GM12878 (cell line): ENCODE measurements around the gene ITPR2. TPM values are rescaled to one million over a fixed set of nuclear protein-coding genes. Genes with fewer than 3 reads are reported as not detected.

Experiments used
- ATAC-seq: fragments of 200-7000 bp; cut with Tn5 transposase; 3 replicates; pipeline ENCODE4 v1.9.1; 2020; ENCODE audit warnings: mild to moderate bottlenecking, moderate library complexity
- BruUV-seq: library from RNA; stranded (reverse); fragments of 400-500 nt; replicated peaks from 2 replicates; lab custom pipeline; 2021; lab: Mats Ljungman, UMichigan
- CTCF ChIA-PET: fragments of 300-600 bp; sonication (Branson Sonifier 250); formaldehyde crosslinking; extraction: SDS; loops from one replicate; lab custom pipeline; 2021; ENCODE audit warnings: inconsistent platforms; lab: Yijun Ruan, JAX
- POLR2A ChIA-PET: fragments of 350-600 bp; formaldehyde crosslinking; extraction: SDS; loops from one replicate; lab custom pipeline; 2021; ENCODE audit warnings: inconsistent platforms; lab: Charles Lee
- RAD21 ChIA-PET: fragments of 300-600 bp; sonication (Branson Sonifier 250); formaldehyde crosslinking; loops from one replicate; lab custom pipeline; 2023; ENCODE audit warnings: antibody characterized with exemption; ENCODE audit not compliant: unreplicated experiment; lab: Charles Lee
- SMC1A ChIA-PET: fragments of 300-600 bp; sonication (Branson Sonifier 250); formaldehyde crosslinking; loops from one replicate; lab custom pipeline; 2023; ENCODE audit not compliant: unreplicated experiment, uncharacterized antibody; lab: Charles Lee
- DNase-seq: peaks from one replicate; pipeline ENCODE4 v3.0.0-alpha.2; 2011; ENCODE audit warnings: low read depth, low spot score
- FAIRE-seq: peaks from 3 replicates; lab custom pipeline; 2011; peaks lifted over from hg19 to GRCh38; lab: Jason Lieb, UNC
- H2AFZ ChIP-seq: 2 replicates; pipeline ENCODE4 v1.6.0; 2011; ENCODE audit warnings: low read depth, low read length, control low read depth; ENCODE audit not compliant: control insufficient read depth
- H3K27ac ChIP-seq: 2 replicates; pipeline ENCODE4 v1.5.1; 2011; ENCODE audit warnings: control low read depth; ENCODE audit not compliant: control insufficient read depth, insufficient read depth
- H3K27me3 ChIP-seq, 2 experiments: replicated peaks in 1 of 2; 2 replicates each; pipeline versions ENCODE4 v1.6.0 to v1.6.1; 2011; ENCODE audit warnings: low read length in 1 of 2; ENCODE audit not compliant: control insufficient read depth in 2 of 2, insufficient read depth in 2 of 2
- H3K36me3 ChIP-seq, 2 experiments: 2 replicates each; pipeline ENCODE4 v1.5.1; 2011; ENCODE audit warnings: low read length in 1 of 2; ENCODE audit not compliant: control insufficient read depth in 2 of 2, insufficient read depth in 2 of 2
- H3K4me1 ChIP-seq: 2 replicates; pipeline ENCODE4 v1.6.1; 2011; ENCODE audit warnings: mild to moderate bottlenecking, low read length, moderate library complexity, mixed read lengths; ENCODE audit not compliant: control insufficient read depth, insufficient read depth
- H3K4me2 ChIP-seq: 2 replicates; pipeline ENCODE4 v1.6.0; 2011; ENCODE audit warnings: control low read depth; ENCODE audit not compliant: control insufficient read depth, insufficient read depth
- H3K4me3 ChIP-seq: fragments of 200-600 bp; sonication (generic); 2 replicates; pipeline ENCODE4 v1.5.1; 2016
- H3K79me2 ChIP-seq: 2 replicates; pipeline ENCODE4 v1.6.0; 2011; ENCODE audit warnings: low read length; ENCODE audit not compliant: control insufficient read depth, insufficient read depth
- H3K9ac ChIP-seq: 2 replicates; pipeline ENCODE4 v1.8.0; 2011; ENCODE audit warnings: low read length, control low read depth, mixed read lengths; ENCODE audit not compliant: control insufficient read depth, insufficient read depth
- H3K9me3 ChIP-seq: replicated peaks from 3 replicates; pipeline ENCODE4 v1.5.1; 2011; ENCODE audit warnings: mild to moderate bottlenecking, low read length; ENCODE audit not compliant: control insufficient read depth, insufficient read depth
- H4K20me1 ChIP-seq: 2 replicates; pipeline ENCODE4 v1.6.0; 2011; ENCODE audit not compliant: control insufficient read depth, insufficient read depth
- CBX3 ChIP-seq: fragments of 200-600 bp; sonication (generic); IDR thresholded peaks from 2 replicates; pipeline ENCODE4 v1.6.1; 2016; ENCODE audit warnings: low read depth, borderline replicate concordance
- CBX5 ChIP-seq: sonication (generic); IDR thresholded peaks from 2 replicates; pipeline ENCODE4 v1.6.1; 2016; ENCODE audit warnings: low read depth, moderate library complexity, mild to moderate bottlenecking, inconsistent platforms
- EGR1 ChIP-seq, 2 experiments: IDR thresholded peaks; 1 replicate in 1 of 2; 2 replicates in 1 of 2; pipeline ENCODE4 v1.6.1; 2011 to 2012; ENCODE audit warnings: low read depth in 2 of 2, low read length in 2 of 2, borderline replicate concordance in 1 of 2, mild to moderate bottlenecking in 1 of 2, moderate library complexity in 1 of 2
- EP300 ChIP-seq, 2 experiments: fragments of 150-350 bp in 1 of 2; IDR thresholded peaks; 2 replicates each; pipeline ENCODE4 v1.6.1; 2011 to 2012; ENCODE audit warnings: low read depth in 2 of 2, low read length in 2 of 2, borderline replicate concordance in 1 of 2, improper control_type of control experiment in 1 of 2, inconsistent platforms in 1 of 2; ENCODE audit not compliant: control insufficient read depth in 1 of 2
- FOXK2 ChIP-seq: fragments of 450-650 bp; IDR thresholded peaks from 2 replicates; pipeline ENCODE4 v1.6.1; 2017; ENCODE audit warnings: mild to moderate bottlenecking, moderate library complexity
- GABPA ChIP-seq: IDR thresholded peaks from 2 replicates; pipeline ENCODE4 v1.6.1; 2014; ENCODE audit warnings: antibody characterized with exemption, low read depth, mild to moderate bottlenecking, inconsistent platforms
- IKZF2 ChIP-seq, 2 experiments: fragments of 450-650 bp; IDR thresholded peaks; 2 replicates each; pipeline ENCODE4 v1.6.1; 2017; ENCODE audit warnings: mild to moderate bottlenecking in 2 of 2, moderate library complexity in 2 of 2
- JUND ChIP-seq: IDR thresholded peaks from 2 replicates; pipeline ENCODE4 v1.6.1; 2012; ENCODE audit warnings: low read depth, mild to moderate bottlenecking, low read length, improper control_type of control experiment, moderate library complexity
- KLF5 ChIP-seq: fragments of 450-650 bp; IDR thresholded peaks from 2 replicates; pipeline ENCODE4 v1.6.1; 2014; ENCODE audit warnings: mild to moderate bottlenecking; ENCODE audit not compliant: partially characterized antibody
- MEF2A ChIP-seq: IDR thresholded peaks from 2 replicates; pipeline ENCODE4 v1.6.1; 2011; ENCODE audit warnings: low read depth, mild to moderate bottlenecking, low read length, moderate library complexity; ENCODE audit not compliant: insufficient read depth
- POLR2AphosphoS5 ChIP-seq: IDR thresholded peaks from 2 replicates; pipeline ENCODE4 v1.6.1; 2011; ENCODE audit warnings: mild to moderate bottlenecking, low read length, inconsistent platforms
- SREBF2 ChIP-seq: IDR thresholded peaks from 2 replicates; pipeline ENCODE4 v1.6.1; 2012; ENCODE audit warnings: mild to moderate bottlenecking, low read length
- STAT1 ChIP-seq: fragments of 450-650 bp; conservative IDR thresholded peaks from 2 replicates; pipeline ENCODE4 v1.6.1; 2014; ENCODE audit warnings: antibody characterized with exemption, mild to moderate bottlenecking
- ZNF384 ChIP-seq: IDR thresholded peaks from 2 replicates; pipeline ENCODE4 v1.6.1; 2012; ENCODE audit warnings: low read depth, mild to moderate bottlenecking, low read length, improper control_type of control experiment, borderline replicate concordance
- in situ Hi-C: fragments of 300-500 bp; cut with MboI; formaldehyde crosslinking; loops from 9 replicates; pipeline ENCODE4 v1.14.3; 2018; ENCODE audit warnings: mixed read lengths
- intact Hi-C: fragments of 100-400 bp; cut with micrococcal nuclease; formaldehyde crosslinking; loops from one replicate; pipeline ENCODE4 v1.14.2; 2022; ENCODE audit not compliant: unreplicated experiment
- polyA plus RNA-seq, 11 experiments: library from polyadenylated mRNA; depleted of rRNA in 4 of 11; unstranded in 6 of 11; stranded (reverse) in 5 of 11; fragments of >200 nt; fragmentation: Nextera tagmentation in 4 of 11; fragmentation: Illumina TruSeq in 1 of 11; extraction: Ambion mirVana in 4 of 11; extraction: Trizol in 1 of 11; gene quantifications; 1 replicate in 1 of 11; 2 replicates in 10 of 11; pipeline versions ENCODE4 v1.2.1 to v1.2.3, GENCODE V29; 2011 to 2016; ENCODE audit warnings: inconsistent platforms in 2 of 11, missing spikeins in 2 of 11, low read depth in 1 of 11
- total RNA-seq, 4 experiments: library from RNA; depleted of rRNA in 3 of 4; stranded (reverse); fragments of >200 nt in 3 of 4; fragmentation: Illumina TruSeq in 1 of 4; extraction: Trizol in 1 of 4; gene quantifications; 2 replicates each; pipeline versions ENCODE4 v1.2.1 to v1.2.3, GENCODE V29; 2013 to 2021
- TF ChIP-seq, protein P1 (sequence below): fragments of 450-650 bp; IDR thresholded peaks from 2 replicates; pipeline ENCODE4 v1.6.1; 2017; ENCODE audit warnings: mild to moderate bottlenecking, moderate library complexity

The ITPR2 gene
- total and polyA plus RNA-seq, 10 of the 15 experiments (the other 5 are each of a cell fraction or from before 2014, with no cell fraction given): 7.5 to 76.2 (median 47.1) TPM

- no peaks in the 10 kb centered on the region for H3K79me2 ChIP-seq
- H3K4me2 ChIP-seq: no peak overlapping the region
- no TSS peak for BruUV-seq
- H3K36me3 ChIP-seq: peaks cover 0 to 4% of the 10 kb centered on the region in 2 experiments; a peak in 2 of 4 replicates
- H3K9ac ChIP-seq: no peak overlapping the region
- no peaks in the 10 kb centered on the region for H4K20me1 ChIP-seq
- H3K4me1 ChIP-seq: no peaks in the 10 kb centered on the region
- no peak overlapping the region for H2AFZ ChIP-seq
- H3K9me3 ChIP-seq: no peaks in the 10 kb centered on the region
- in situ Hi-C loops: no loop called here
- TF ChIP-seq JUND: no peak
- TF ChIP-seq FOXK2: no peak
- no peak for TF ChIP-seq SREBF2
- TF ChIP-seq IKZF2 (IDR thresholded peaks at IDR 0.05): no peak
- TF ChIP-seq KLF5: no peak
- no peak for TF ChIP-seq ZNF384
- TF ChIP-seq, protein P1, sequence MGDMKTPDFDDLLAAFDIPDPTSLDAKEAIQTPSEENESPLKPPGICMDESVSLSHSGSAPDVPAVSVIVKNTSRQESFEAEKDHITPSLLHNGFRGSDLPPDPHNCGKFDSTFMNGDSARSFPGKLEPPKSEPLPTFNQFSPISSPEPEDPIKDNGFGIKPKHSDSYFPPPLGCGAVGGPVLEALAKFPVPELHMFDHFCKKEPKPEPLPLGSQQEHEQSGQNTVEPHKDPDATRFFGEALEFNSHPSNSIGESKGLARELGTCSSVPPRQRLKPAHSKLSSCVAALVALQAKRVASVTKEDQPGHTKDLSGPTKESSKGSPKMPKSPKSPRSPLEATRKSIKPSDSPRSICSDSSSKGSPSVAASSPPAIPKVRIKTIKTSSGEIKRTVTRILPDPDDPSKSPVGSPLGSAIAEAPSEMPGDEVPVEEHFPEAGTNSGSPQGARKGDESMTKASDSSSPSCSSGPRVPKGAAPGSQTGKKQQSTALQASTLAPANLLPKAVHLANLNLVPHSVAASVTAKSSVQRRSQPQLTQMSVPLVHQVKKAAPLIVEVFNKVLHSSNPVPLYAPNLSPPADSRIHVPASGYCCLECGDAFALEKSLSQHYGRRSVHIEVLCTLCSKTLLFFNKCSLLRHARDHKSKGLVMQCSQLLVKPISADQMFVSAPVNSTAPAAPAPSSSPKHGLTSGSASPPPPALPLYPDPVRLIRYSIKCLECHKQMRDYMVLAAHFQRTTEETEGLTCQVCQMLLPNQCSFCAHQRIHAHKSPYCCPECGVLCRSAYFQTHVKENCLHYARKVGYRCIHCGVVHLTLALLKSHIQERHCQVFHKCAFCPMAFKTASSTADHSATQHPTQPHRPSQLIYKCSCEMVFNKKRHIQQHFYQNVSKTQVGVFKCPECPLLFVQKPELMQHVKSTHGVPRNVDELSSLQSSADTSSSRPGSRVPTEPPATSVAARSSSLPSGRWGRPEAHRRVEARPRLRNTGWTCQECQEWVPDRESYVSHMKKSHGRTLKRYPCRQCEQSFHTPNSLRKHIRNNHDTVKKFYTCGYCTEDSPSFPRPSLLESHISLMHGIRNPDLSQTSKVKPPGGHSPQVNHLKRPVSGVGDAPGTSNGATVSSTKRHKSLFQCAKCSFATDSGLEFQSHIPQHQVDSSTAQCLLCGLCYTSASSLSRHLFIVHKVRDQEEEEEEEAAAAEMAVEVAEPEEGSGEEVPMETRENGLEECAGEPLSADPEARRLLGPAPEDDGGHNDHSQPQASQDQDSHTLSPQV: no peak
- no peak for TF ChIP-seq EGR1 (IDR thresholded peaks at IDR 0.05; ENCODE audit: borderline replicate concordance in 1 of 2, low read depth in 2 of 2, low read length in 2 of 2)
- no peak for TF ChIP-seq GABPA
- TF ChIP-seq POLR2AphosphoS5: no peak
- no peak for TF ChIP-seq MEF2A
- no peak for TF ChIP-seq CBX5
- no peak for TF ChIP-seq CBX3
- TF ChIP-seq EP300 (IDR thresholded peaks at IDR 0.05; ENCODE audit: borderline replicate concordance in 1 of 2, control insufficient read depth in 1 of 2, low read depth in 2 of 2, low read length in 2 of 2): no peak
- TF ChIP-seq STAT1: no peak
- TF ChIP-seq, all 136 proteins: peak for 0
- Histone ChIP-seq H3K27me3 (no peaks in the 10 kb centered on the region), H3K27ac (no peak overlapping the region), H3K4me3 (no peak overlapping the region)
- SMC1A ChIA-PET: no interaction called here
- intact Hi-C loops: no loop called here
- DNase-seq: no peak
- RAD21 ChIA-PET: no interaction called here
- no peak for FAIRE-seq
- no peak for ATAC-seq
- CTCF ChIA-PET: no interaction called here
- POLR2A ChIA-PET: no interaction called here
Measured at GRCh38 chr12:26566186-26566585, 266.8 kb downstream of the ITPR2 start.
